H9 (cell line): ENCODE measurements around the gene ATPAF1. TPM values are rescaled to one million over a fixed set of nuclear protein-coding genes. Genes with fewer than 3 reads are reported as not detected.

ENCODE experiments used
- DNase-seq: peaks from one replicate; pipeline ENCODE4 v3.0.0-alpha.2; 2017
- H2AFZ ChIP-seq: one replicate; pipeline ENCODE4 v1.6.1; 2013; ENCODE audit warnings: mild to moderate bottlenecking, low read length, control low read depth, moderate library complexity
- H2AK5ac ChIP-seq: 2 replicates; pipeline ENCODE4 v1.6.1; 2013; ENCODE audit warnings: low read length, control low read depth, mixed read lengths; ENCODE audit not compliant: insufficient read length
- H2BK120ac ChIP-seq: one replicate; pipeline ENCODE4 v1.6.1; 2013; ENCODE audit warnings: low read depth, mild to moderate bottlenecking, low read length, control low read depth, inconsistent platforms; ENCODE audit not compliant: poor library complexity, severe bottlenecking
- H2BK12ac ChIP-seq: 2 replicates; pipeline ENCODE4 v1.6.1; 2013; ENCODE audit warnings: low read length, control low read depth, mixed read lengths, low read depth; ENCODE audit not compliant: insufficient read length
- H2BK15ac ChIP-seq: 2 replicates; pipeline ENCODE4 v1.6.1; 2013; ENCODE audit warnings: low read depth, low read length, control low read depth
- H2BK20ac ChIP-seq: one replicate; pipeline ENCODE4 v1.6.1; 2013; ENCODE audit warnings: low read depth, mild to moderate bottlenecking, low read length, control low read depth, inconsistent platforms; ENCODE audit not compliant: poor library complexity, severe bottlenecking
- H2BK5ac ChIP-seq: 2 replicates; pipeline ENCODE4 v1.6.1; 2013; ENCODE audit warnings: low read length, control low read depth, mixed read lengths; ENCODE audit not compliant: insufficient read length
- H3K14ac ChIP-seq: 2 replicates; pipeline ENCODE4 v1.6.1; 2013; ENCODE audit warnings: low read length, control low read depth; ENCODE audit not compliant: insufficient read depth
- H3K18ac ChIP-seq: 2 replicates; pipeline ENCODE4 v1.6.1; 2013; ENCODE audit warnings: low read depth, mild to moderate bottlenecking, mixed read lengths, low read length, control low read depth; ENCODE audit not compliant: insufficient read length
- H3K23ac ChIP-seq: 2 replicates; pipeline ENCODE4 v1.6.1; 2013; ENCODE audit warnings: low read length, control low read depth, mixed read lengths, low read depth; ENCODE audit not compliant: insufficient read length
- H3K23me2 ChIP-seq: 2 replicates; pipeline ENCODE4 v1.6.1; 2013; ENCODE audit warnings: low read depth, mild to moderate bottlenecking, mixed read lengths, low read length, control low read depth; ENCODE audit not compliant: insufficient read length, poor library complexity, severe bottlenecking
- H3K27ac ChIP-seq: 2 replicates; pipeline ENCODE4 v1.5.1; 2013; ENCODE audit warnings: low read length, control low read depth, mixed read lengths, low read depth; ENCODE audit not compliant: insufficient read length
- H3K27me3 ChIP-seq: 2 replicates; pipeline ENCODE4 v1.6.1; 2013; ENCODE audit warnings: low read length, control low read depth, inconsistent platforms; ENCODE audit not compliant: insufficient read depth
- H3K4ac ChIP-seq: 2 replicates; pipeline ENCODE4 v1.6.1; 2013; ENCODE audit warnings: low read depth, mild to moderate bottlenecking, control low read depth, inconsistent platforms, low read length, moderate library complexity
- H3K4me1 ChIP-seq: 2 replicates; pipeline ENCODE4 v1.6.1; 2013; ENCODE audit warnings: low read length, control low read depth, inconsistent platforms; ENCODE audit not compliant: insufficient read depth
- H3K4me2 ChIP-seq: 2 replicates; pipeline ENCODE4 v1.6.1; 2013; ENCODE audit warnings: low read length, control low read depth, mixed read lengths; ENCODE audit not compliant: insufficient read length, insufficient read depth
- H3K56ac ChIP-seq: 2 replicates; pipeline ENCODE4 v1.6.1; 2013; ENCODE audit warnings: low read depth, mild to moderate bottlenecking, mixed read lengths, low read length, control low read depth; ENCODE audit not compliant: insufficient read length
- H3K79me1 ChIP-seq: 2 replicates; pipeline ENCODE4 v1.6.1; 2013; ENCODE audit warnings: low read depth, mild to moderate bottlenecking, moderate library complexity, low read length, control low read depth, inconsistent platforms; ENCODE audit not compliant: insufficient read depth, poor library complexity, severe bottlenecking
- H3K79me2 ChIP-seq: 2 replicates; pipeline ENCODE4 v1.6.1; 2013; ENCODE audit warnings: low read length, control low read depth, inconsistent platforms; ENCODE audit not compliant: insufficient read depth
- H3K9ac ChIP-seq: 2 replicates; pipeline ENCODE4 v1.6.1; 2013; ENCODE audit warnings: low read length, control low read depth, mixed read lengths; ENCODE audit not compliant: insufficient read length; ENCODE audit errors: extremely low read depth
- H3K9me3 ChIP-seq: one replicate; pipeline ENCODE4 v1.6.1; 2013; ENCODE audit warnings: low read depth, low read length, inconsistent platforms; ENCODE audit not compliant: control insufficient read depth
- H3T11ph ChIP-seq: one replicate; pipeline ENCODE4 v1.6.1; 2013; ENCODE audit warnings: mild to moderate bottlenecking, low read length, control low read depth, inconsistent platforms
- H4K20me1 ChIP-seq: one replicate; pipeline ENCODE4 v1.6.1; 2013; ENCODE audit not compliant: control insufficient read depth, insufficient read length, insufficient read depth
- H4K5ac ChIP-seq: 2 replicates; pipeline ENCODE4 v1.6.1; 2013; ENCODE audit warnings: low read depth, mild to moderate bottlenecking, mixed read lengths, low read length, control low read depth; ENCODE audit not compliant: insufficient read length
- H4K8ac ChIP-seq: replicated peaks from 2 replicates; pipeline ENCODE4 v1.6.1; 2013; ENCODE audit warnings: low read length, control low read depth, mixed read lengths, low read depth; ENCODE audit not compliant: insufficient read length
- H4K91ac ChIP-seq: 2 replicates; pipeline ENCODE4 v1.6.1; 2013; ENCODE audit warnings: low read depth, mild to moderate bottlenecking, moderate library complexity, mixed read lengths, low read length, control low read depth; ENCODE audit not compliant: insufficient read length
- H3K27ac Mint-ChIP-seq, 3 experiments: 2 replicates in 2 of 3; 3 replicates in 1 of 3; pipeline ENCODE4 v1.8.0; 2020 to 2021; ENCODE audit warnings: mixed read lengths in 3 of 3, mild to moderate bottlenecking in 1 of 3, moderate library complexity in 1 of 3
- H3K27me3 Mint-ChIP-seq: 2 replicates; pipeline ENCODE4 v1.8.0; 2021; ENCODE audit warnings: low read depth, mild to moderate bottlenecking, moderate library complexity, mixed read lengths
- H3K36me3 Mint-ChIP-seq, 3 experiments: 2 replicates in 2 of 3; 3 replicates in 1 of 3; pipeline ENCODE4 v1.8.0; 2020 to 2021; ENCODE audit warnings: low read depth in 3 of 3, mixed read lengths in 3 of 3; ENCODE audit not compliant: insufficient read depth in 1 of 3
- H3K4me1 Mint-ChIP-seq, 2 experiments: 2 replicates each; pipeline ENCODE4 v1.8.0; 2020; ENCODE audit warnings: mixed read lengths in 2 of 2
- H3K4me3 Mint-ChIP-seq, 2 experiments: 2 replicates in 1 of 2; 3 replicates in 1 of 2; pipeline ENCODE4 v1.8.0; 2020 to 2021; ENCODE audit warnings: mild to moderate bottlenecking in 2 of 2, mixed read lengths in 2 of 2, moderate library complexity in 1 of 2
- H3K9me3 Mint-ChIP-seq, 2 experiments: 2 replicates in 1 of 2; 3 replicates in 1 of 2; pipeline ENCODE4 v1.8.0; 2020; ENCODE audit warnings: mild to moderate bottlenecking in 2 of 2, mixed read lengths in 2 of 2, moderate library complexity in 1 of 2
- WGBS: extraction: QIAGEN DNeasy Blood & Tissue Kit; methylation state at CpG from one replicate; pipeline ENCODE4 v1.1.7; 2013; ENCODE audit warnings: missing lambda C conversion rate, low lambda C conversion rate, mixed read lengths; ENCODE audit not compliant: insufficient read length; ENCODE audit errors: extremely low coverage; 5-methylcytosine and 5-hydroxymethylcytosine counted together
- total RNA-seq: library from RNA; stranded (reverse); gene quantifications from 2 replicates; pipeline ENCODE4 v1.2.1, GENCODE V29; 2021
- TF ChIP-seq, protein P1 (sequence below): fragments of 200-600 bp; sonication (generic); conservative IDR thresholded peaks from 3 replicates; pipeline ENCODE4 v1.8.0; 2021; ENCODE audit warnings: antibody characterized with exemption, mild to moderate bottlenecking

The ATPAF1 gene
- total RNA-seq, 1 experiment from 2014 or later: 57.3 TPM

DNA sequence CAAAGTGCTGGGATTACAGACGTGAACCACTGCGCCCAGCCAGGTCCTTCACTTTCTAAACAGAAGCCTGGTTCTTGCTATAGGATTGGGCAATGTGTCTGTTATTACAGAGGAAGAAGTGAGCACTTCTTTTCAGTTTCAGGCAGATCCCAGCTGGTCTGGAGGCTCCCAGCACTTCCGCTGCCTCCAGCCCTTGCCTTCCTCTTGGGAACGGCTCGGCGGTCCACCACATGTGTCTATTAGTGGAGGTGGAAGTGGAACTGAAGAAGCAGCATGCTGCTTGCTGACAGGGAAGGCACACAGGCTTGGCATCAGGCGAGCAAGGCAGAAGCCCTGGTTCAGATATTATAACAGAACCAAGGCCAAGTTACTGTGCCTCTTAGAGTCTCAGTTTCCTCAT, 81.1 kb downstream of the ATPAF1 start:
- no peak overlapping the region for H3K27ac Mint-ChIP-seq
- Histone ChIP-seq H3K9ac (no peak overlapping the region), H4K91ac (no peak overlapping the region), H2BK15ac (no peak overlapping the region), H2BK120ac (no peak overlapping the region), H4K5ac (no peak overlapping the region), H2AK5ac (no peak overlapping the region), H3T11ph (no peak overlapping the region), H3K23ac (no peak overlapping the region), H3K4ac (no peak overlapping the region), H3K18ac (no peak overlapping the region), H3K79me2 (no peaks in the 10 kb centered on the region), H3K79me1 (no peaks in the 10 kb centered on the region), H3K56ac (no peak overlapping the region), H3K4me2 (no peak overlapping the region), H3K14ac (no peak overlapping the region), H2BK12ac (no peak overlapping the region), H2BK5ac (no peak overlapping the region), H4K8ac (no peak overlapping the region), H3K27ac (no peak overlapping the region), H4K20me1 (no peaks in the 10 kb centered on the region), H3K4me1 (0 out of 2 replicates have a peak, but pooled peaks cover 2% of the 10 kb centered on the region), H2BK20ac (no peak overlapping the region), H3K23me2 (no peaks in the 10 kb centered on the region), H2AFZ (no peak overlapping the region), H3K27me3 (no peaks in the 10 kb centered on the region), H3K9me3 (no peaks in the 10 kb centered on the region)
- no peaks in the 10 kb centered on the region for H3K9me3 Mint-ChIP-seq
- WGBS: no CpG with 5 or more reads among the region's 7 CpGs
- H3K4me3 Mint-ChIP-seq: no peak overlapping the region
- H3K27me3 Mint-ChIP-seq: no peaks in the 10 kb centered on the region
- peaks cover 0 to 30% (median under 1%) of the 10 kb centered on the region in 3 experiments; a peak in 4 of 7 replicates for H3K36me3 Mint-ChIP-seq
- TF ChIP-seq, protein P1, sequence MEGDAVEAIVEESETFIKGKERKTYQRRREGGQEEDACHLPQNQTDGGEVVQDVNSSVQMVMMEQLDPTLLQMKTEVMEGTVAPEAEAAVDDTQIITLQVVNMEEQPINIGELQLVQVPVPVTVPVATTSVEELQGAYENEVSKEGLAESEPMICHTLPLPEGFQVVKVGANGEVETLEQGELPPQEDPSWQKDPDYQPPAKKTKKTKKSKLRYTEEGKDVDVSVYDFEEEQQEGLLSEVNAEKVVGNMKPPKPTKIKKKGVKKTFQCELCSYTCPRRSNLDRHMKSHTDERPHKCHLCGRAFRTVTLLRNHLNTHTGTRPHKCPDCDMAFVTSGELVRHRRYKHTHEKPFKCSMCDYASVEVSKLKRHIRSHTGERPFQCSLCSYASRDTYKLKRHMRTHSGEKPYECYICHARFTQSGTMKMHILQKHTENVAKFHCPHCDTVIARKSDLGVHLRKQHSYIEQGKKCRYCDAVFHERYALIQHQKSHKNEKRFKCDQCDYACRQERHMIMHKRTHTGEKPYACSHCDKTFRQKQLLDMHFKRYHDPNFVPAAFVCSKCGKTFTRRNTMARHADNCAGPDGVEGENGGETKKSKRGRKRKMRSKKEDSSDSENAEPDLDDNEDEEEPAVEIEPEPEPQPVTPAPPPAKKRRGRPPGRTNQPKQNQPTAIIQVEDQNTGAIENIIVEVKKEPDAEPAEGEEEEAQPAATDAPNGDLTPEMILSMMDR: no peak
- H3K4me1 Mint-ChIP-seq: peaks cover 12 to 23% of the 10 kb centered on the region in 2 experiments
- DNase-seq: no peak
